H1 (cell line): ENCODE data around the gene IFNL4. TPM values are rescaled to one million over a fixed set of nuclear protein-coding genes. Genes with fewer than 3 reads are reported as not detected.

Source experiments
- BACH1 ChIP-seq: IDR thresholded peaks from 2 replicates; pipeline ENCODE4 v1.6.1; 2012; ENCODE audit warnings: low read length, improper control_type of control experiment
- EZH2 ChIP-seq: fragments of 200-600 bp; sonication (generic); IDR thresholded peaks from 2 replicates; pipeline ENCODE4 v1.7.1; 2012; ENCODE audit warnings: low read depth, mild to moderate bottlenecking, moderate library complexity, low read length, inconsistent platforms; ENCODE audit not compliant: severe bottlenecking
- KDM4A ChIP-seq: IDR thresholded peaks from one replicate; pipeline ENCODE4 v1.7.1; 2012; ENCODE audit warnings: low read depth, mild to moderate bottlenecking, moderate library complexity, low read length, inconsistent platforms; ENCODE audit not compliant: severe bottlenecking
- SUZ12 ChIP-seq: fragments of 200-600 bp; sonication (generic); IDR thresholded peaks from 2 replicates; pipeline ENCODE4 v1.6.1; 2012; ENCODE audit warnings: mild to moderate bottlenecking, inconsistent platforms, low read length, moderate library complexity, mixed read lengths
- polyA plus RNA-seq, 7 experiments: library from polyadenylated mRNA; depleted of rRNA in 3 of 7; stranded (reverse) in 5 of 7; unstranded in 2 of 7; fragments of >200 nt in 5 of 7; fragments of 200-250 nt in 2 of 7; gene quantifications; 1 replicate in 5 of 7; 2 replicates in 1 of 7; 4 replicates in 1 of 7; pipeline versions ENCODE4 v1.2.1 to v1.2.3, GENCODE V29; 2011 to 2013; ENCODE audit warnings: missing spikeins in 2 of 7, mixed read lengths in 2 of 7
- total RNA-seq: library from RNA; stranded (reverse); fragmentation: NEBNext Ultra II Directional; extraction: Animal tissue kit (Norgen Biotek cat#: 25700); gene quantifications from 2 replicates; pipeline ENCODE4 v1.2.1, GENCODE V29; 2021
- TF ChIP-seq, protein P1 (sequence below), 3 experiments: IDR thresholded peaks; 1 replicate in 2 of 3; 2 replicates in 1 of 3; pipeline versions ENCODE4 v1.5.1 to v1.6.1; 2011; ENCODE audit warnings: low read length in 3 of 3, mild to moderate bottlenecking in 3 of 3, inconsistent platforms in 2 of 3, low read depth in 1 of 3, moderate library complexity in 1 of 3; ENCODE audit not compliant: insufficient read depth in 1 of 3; ENCODE audit errors: control extremely low read depth in 1 of 3
- TF ChIP-seq, protein P2 (sequence below): fragments of 300-600 bp; sonication (generic); IDR thresholded peaks from 2 replicates; pipeline ENCODE4 v1.7.1; 2012; ENCODE audit warnings: low read length, moderate library complexity, mild to moderate bottlenecking, inconsistent platforms; ENCODE audit not compliant: insufficient replicate concordance

Gene IFNL4
- total and polyA plus RNA-seq, 2 of the 8 experiments (the other 6 are each of a cell fraction or from before 2014, with no cell fraction given), result not detected

DNA sequence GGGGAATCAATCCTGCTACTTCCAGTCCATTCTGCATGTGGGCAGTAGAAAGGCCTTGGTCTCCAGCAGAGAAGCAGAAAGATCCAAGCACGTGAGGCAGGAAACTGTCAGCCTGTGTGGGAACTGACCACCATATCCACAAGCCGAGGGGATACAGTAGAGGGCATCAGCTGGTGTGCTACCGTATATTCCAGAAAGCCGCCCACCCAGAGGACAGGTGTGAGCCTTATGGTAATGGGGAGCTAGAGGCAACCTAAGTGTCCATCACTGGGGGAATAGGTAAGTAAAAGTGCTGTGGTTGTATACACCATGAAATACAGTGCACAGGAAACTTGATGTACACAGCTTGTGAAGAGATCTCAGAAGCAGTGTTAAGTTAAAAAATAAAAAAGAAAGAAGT, 44.7 kb upstream of the IFNL4 start (continued):
- TF ChIP-seq, protein P1, sequence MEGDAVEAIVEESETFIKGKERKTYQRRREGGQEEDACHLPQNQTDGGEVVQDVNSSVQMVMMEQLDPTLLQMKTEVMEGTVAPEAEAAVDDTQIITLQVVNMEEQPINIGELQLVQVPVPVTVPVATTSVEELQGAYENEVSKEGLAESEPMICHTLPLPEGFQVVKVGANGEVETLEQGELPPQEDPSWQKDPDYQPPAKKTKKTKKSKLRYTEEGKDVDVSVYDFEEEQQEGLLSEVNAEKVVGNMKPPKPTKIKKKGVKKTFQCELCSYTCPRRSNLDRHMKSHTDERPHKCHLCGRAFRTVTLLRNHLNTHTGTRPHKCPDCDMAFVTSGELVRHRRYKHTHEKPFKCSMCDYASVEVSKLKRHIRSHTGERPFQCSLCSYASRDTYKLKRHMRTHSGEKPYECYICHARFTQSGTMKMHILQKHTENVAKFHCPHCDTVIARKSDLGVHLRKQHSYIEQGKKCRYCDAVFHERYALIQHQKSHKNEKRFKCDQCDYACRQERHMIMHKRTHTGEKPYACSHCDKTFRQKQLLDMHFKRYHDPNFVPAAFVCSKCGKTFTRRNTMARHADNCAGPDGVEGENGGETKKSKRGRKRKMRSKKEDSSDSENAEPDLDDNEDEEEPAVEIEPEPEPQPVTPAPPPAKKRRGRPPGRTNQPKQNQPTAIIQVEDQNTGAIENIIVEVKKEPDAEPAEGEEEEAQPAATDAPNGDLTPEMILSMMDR (IDR thresholded peaks at IDR 0.05; ENCODE audit: control extremely low read depth in 1 of 3, insufficient read depth in 1 of 3, low read depth in 1 of 3, low read length in 3 of 3), result no peak
- TF ChIP-seq KDM4A (no peak), SUZ12 (no peak), BACH1 (no peak), EZH2 (no peak)
- TF ChIP-seq, protein P2, sequence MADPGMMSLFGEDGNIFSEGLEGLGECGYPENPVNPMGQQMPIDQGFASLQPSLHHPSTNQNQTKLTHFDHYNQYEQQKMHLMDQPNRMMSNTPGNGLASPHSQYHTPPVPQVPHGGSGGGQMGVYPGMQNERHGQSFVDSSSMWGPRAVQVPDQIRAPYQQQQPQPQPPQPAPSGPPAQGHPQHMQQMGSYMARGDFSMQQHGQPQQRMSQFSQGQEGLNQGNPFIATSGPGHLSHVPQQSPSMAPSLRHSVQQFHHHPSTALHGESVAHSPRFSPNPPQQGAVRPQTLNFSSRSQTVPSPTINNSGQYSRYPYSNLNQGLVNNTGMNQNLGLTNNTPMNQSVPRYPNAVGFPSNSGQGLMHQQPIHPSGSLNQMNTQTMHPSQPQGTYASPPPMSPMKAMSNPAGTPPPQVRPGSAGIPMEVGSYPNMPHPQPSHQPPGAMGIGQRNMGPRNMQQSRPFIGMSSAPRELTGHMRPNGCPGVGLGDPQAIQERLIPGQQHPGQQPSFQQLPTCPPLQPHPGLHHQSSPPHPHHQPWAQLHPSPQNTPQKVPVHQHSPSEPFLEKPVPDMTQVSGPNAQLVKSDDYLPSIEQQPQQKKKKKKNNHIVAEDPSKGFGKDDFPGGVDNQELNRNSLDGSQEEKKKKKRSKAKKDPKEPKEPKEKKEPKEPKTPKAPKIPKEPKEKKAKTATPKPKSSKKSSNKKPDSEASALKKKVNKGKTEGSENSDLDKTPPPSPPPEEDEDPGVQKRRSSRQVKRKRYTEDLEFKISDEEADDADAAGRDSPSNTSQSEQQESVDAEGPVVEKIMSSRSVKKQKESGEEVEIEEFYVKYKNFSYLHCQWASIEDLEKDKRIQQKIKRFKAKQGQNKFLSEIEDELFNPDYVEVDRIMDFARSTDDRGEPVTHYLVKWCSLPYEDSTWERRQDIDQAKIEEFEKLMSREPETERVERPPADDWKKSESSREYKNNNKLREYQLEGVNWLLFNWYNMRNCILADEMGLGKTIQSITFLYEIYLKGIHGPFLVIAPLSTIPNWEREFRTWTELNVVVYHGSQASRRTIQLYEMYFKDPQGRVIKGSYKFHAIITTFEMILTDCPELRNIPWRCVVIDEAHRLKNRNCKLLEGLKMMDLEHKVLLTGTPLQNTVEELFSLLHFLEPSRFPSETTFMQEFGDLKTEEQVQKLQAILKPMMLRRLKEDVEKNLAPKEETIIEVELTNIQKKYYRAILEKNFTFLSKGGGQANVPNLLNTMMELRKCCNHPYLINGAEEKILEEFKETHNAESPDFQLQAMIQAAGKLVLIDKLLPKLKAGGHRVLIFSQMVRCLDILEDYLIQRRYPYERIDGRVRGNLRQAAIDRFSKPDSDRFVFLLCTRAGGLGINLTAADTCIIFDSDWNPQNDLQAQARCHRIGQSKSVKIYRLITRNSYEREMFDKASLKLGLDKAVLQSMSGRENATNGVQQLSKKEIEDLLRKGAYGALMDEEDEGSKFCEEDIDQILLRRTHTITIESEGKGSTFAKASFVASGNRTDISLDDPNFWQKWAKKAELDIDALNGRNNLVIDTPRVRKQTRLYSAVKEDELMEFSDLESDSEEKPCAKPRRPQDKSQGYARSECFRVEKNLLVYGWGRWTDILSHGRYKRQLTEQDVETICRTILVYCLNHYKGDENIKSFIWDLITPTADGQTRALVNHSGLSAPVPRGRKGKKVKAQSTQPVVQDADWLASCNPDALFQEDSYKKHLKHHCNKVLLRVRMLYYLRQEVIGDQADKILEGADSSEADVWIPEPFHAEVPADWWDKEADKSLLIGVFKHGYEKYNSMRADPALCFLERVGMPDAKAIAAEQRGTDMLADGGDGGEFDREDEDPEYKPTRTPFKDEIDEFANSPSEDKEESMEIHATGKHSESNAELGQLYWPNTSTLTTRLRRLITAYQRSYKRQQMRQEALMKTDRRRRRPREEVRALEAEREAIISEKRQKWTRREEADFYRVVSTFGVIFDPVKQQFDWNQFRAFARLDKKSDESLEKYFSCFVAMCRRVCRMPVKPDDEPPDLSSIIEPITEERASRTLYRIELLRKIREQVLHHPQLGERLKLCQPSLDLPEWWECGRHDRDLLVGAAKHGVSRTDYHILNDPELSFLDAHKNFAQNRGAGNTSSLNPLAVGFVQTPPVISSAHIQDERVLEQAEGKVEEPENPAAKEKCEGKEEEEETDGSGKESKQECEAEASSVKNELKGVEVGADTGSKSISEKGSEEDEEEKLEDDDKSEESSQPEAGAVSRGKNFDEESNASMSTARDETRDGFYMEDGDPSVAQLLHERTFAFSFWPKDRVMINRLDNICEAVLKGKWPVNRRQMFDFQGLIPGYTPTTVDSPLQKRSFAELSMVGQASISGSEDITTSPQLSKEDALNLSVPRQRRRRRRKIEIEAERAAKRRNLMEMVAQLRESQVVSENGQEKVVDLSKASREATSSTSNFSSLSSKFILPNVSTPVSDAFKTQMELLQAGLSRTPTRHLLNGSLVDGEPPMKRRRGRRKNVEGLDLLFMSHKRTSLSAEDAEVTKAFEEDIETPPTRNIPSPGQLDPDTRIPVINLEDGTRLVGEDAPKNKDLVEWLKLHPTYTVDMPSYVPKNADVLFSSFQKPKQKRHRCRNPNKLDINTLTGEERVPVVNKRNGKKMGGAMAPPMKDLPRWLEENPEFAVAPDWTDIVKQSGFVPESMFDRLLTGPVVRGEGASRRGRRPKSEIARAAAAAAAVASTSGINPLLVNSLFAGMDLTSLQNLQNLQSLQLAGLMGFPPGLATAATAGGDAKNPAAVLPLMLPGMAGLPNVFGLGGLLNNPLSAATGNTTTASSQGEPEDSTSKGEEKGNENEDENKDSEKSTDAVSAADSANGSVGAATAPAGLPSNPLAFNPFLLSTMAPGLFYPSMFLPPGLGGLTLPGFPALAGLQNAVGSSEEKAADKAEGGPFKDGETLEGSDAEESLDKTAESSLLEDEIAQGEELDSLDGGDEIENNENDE, result no peak
